HG03460 (cell line): ENCODE results near the gene SPRY2.
"Not testable (repeated sequence)": the region's sequence is repeated elsewhere in the genome, so short reads cannot be mapped to it uniquely, and the experiment has no call there.

Source experiments
- ATAC-seq: cut with Tn5 transposase; IDR thresholded peaks from one replicate; pipeline ENCODE4 v1.9.1; 2021; ENCODE audit not compliant: unreplicated experiment

The SPRY2 gene

DNA sequence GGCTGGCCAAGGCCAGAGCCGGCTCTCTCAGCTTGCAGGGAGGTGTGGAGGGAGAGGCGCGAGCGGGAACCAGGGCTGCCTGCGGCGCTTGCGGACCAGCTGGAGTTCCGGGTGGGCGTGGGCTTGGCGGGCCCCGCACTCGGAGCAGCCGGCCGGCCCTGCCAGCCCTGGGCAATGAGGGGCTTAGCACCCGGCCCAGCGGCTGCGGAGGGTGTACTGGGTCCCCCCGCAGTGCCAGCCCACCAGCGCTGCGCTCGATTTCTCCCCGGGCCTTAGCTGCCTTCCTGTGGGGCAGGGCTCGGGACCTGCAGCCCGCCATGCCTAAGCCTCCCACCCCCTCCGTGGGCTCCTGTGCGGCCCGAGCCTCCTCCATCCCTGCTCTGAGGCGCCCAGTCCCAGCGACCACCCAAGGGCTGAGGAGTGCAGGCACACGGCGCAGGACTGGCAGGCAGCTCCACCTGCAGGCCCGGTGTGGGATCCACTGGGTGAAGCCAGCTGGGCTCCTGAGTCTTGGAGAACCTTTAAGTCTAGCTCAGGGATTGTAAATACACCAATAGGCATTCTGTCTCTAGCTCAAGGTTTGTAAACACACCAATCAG, 14.7 kb upstream of the SPRY2 start:
- ATAC-seq: not testable (repeated sequence)

DNA sequence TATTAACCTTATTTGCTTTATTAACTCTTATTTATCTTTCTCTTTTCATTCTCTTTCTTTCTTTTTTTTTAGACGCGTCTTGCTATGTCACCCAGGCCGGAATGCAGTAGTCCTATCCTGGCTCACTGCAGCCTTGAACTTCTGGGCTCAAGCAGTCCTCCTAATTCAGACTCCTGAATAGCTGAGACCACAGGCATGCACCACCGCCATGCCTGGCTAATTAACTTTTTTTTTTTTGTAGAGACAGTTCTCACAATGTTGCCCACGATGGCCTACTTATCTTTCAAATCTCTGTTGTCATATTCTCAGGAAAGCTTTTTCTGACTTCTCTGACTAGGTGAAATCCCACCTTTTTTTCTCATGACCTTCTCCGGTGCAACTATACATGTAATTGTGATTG, 7.8 kb upstream of the SPRY2 start:
- no peak for ATAC-seq

DNA sequence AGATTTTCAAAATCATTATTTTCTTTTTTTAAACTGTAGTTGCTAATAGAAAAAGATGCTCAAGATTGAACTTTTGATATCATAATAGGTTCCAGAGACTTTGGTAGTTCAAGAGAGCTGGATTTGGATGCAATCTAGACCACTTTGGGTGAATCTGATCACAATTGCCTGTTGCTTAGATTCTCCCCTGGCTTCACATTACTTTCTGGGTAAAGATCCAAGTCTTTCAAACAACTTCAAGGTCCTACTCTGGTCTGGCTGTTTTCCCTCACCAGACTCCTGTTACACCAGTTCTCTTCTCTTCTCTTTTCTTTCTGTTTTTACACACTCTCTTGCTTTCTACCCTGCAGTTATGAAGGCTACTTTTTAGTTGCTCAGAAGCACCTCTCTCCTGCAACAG, 7.4 kb upstream of the SPRY2 start:
- ATAC-seq: no peak

DNA sequence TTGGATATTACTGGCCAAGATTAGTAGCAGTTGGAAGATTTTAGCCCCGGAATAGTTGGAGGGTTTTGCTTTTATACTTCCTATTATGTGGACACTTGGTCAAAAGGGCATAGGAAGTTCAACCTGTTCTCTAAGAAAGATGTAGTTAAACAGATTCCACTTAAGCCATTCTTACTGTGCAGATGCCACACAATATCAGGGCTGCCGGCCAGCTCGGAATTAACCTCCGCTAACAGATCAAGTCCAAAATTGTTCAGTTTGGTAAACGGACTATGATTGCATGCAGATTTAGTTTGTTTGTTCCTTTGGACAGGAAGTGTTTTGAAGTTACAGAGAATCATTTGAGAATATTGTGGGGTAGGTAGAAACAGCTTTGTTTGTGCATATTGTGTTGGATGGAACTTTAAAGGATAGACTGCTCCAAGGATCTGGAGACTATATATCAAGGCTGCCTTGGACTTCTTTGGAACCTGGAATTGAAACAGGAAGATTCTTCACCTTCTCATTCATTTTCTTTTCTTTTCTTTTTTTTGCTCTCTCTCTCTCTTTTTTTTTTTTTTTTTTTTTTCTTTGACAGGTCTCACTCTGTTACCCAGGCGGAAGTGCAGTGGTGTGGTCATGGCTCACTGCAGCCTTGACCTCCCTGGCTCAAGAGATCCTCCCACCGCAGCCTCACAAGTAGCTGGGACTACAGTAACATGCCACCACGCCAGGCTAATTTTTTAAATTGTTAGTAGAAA, 5.0 kb upstream of the SPRY2 start:
- no peak for ATAC-seq

DNA sequence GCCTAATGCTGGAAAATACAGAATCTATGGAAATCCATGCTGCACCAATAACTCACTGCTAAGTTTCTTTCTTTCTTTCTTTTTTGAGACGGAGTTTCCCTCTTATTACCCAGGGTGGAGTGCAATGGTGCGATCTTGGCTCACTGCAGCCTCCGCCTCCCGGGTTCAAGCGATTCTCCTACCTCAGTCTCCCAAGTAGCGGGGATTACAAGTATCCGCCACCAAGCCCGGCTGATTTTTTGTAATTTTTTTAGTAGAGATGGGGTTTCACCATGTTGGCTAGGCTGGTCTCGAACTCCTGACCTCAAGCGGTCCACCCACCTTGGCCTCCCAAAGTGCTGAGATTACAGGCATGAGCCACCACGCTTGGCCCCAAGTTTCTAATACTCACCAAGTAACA, 3.1 kb upstream of the SPRY2 start:
- ATAC-seq: not testable (repeated sequence)

DNA sequence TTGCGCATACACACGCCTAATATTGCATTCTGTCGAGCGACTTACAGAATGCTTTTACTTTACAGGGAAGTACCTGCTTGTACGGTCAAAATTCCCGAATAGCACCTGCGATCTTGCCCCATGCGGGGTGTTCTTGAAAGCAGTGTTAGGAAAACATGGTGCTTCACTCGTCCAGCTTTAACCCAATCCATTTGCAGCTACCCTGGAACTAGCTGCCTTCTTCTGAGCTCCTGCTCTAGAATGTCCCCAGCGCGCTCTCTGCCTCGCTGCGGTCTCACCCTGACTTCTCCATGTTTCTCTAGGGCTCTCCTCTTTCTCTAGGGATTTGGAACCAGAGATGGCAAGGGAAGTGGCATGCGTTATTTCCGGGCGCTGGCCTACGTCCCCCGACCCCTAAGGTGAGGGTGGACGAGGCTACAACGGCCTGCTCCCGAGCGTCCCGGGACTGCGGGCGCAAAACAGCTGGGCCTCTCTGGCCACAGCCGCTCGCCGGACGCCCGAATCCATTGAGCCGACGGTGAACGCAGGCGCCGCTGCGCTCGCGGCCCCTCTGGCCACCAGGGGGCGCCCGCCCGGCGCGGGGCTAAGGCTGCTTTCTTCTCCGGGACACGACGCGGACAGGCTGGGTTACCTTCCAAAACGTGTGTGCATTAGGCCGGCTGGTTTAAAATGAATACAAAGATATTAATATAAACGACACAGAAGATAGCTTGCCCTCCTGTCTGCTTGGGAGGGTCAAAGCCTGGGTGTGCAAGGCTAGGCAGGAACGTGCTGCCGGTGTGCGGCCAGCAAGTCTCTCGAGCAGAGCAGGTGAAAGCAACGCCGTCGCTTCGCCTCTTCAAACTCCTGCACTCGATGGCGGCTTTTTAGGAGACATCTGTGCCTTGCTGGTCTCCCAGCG, 1.8 kb upstream of the SPRY2 start:
- peak; percentile 49 for ATAC-seq

DNA sequence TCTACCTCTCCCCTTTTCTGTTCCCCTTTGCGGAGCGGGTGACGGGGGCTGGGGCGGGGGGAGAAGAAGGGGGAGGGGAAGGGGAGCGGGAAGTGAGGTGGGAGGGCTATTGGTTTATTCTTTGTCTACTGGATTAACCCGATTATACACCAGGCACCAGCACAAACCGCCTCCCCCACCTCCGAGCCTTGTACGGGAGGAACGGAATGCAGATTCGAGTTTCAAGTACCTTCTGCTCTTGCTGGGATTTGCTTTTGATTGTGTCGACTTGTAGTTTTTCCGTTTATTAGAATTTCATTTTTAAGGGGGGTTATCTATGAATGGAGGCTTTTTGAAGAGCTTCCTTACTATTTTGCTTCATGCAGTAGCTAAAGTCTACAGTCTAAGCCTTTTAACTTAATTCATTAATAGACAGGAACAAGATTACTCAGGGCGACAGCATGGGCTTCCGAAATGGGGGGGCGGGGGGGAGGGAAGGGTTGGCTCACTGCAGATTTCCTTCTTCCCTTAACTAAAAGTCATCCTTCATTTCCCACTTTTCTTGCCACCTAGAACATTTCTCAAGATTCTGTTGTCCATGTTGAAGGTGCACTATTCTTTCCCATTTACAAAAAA, 937 bp upstream of the SPRY2 start:
- ATAC-seq: no peak

DNA sequence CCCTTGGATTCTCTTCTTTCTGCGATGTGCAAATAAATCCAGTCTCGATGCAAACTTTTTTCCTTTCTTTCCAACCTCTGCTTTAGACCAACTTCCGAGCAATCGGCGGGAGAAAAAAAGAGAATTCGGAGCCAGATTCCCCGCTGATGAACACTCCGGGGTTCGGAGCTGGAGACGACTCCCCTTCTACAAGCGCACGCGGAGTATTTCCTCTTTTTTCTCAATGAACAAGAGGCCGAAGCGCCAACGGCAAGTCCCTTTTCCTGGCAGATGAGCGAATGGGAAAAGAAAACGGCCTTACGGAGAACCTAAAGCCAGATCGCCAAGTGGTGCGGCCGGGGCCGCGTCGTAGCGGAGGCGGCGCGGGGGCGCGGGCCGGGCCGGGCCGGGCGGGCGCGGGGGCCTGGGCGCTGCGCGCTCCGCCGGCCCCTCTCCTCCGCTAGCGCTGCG, 250 bp downstream of the SPRY2 start:
- ATAC-seq: peak; percentile 23

DNA sequence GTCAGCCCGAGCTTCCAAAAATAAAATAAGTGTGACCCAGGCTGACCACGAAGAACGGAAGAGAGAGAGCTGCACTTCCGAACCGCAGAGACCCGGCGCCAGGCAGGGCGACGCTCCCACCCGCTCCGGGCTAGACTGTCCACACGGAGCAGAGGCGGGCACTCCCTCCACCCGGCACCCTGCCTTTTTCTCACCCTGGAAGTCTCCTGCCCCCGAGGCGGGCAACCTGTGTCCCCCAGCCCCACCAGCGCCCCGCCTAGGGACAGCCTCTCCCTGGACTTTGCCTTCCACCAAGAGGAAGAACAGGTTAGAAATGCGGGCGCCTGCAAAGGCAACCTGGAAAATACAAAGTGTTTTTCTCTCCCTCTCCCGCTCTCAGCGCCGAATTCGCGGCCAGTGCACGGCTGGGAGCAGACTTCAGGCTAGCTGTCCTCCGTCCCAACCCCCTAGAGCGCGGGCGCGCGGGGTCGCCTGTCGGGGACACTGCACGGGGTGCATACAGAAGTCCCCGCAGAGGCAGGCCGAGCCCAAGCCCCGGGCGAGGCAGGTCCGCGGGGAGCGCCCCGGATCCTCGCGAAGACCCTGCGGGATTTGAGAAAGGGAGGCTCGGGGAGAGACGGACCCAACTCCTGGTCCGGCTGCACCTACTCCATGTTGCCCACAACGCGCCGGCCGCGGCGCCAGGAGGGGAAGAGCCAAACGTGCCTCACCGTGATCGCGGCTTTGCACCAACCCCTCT, 845 bp downstream of the SPRY2 start:
- peak; percentile 15 for ATAC-seq

DNA sequence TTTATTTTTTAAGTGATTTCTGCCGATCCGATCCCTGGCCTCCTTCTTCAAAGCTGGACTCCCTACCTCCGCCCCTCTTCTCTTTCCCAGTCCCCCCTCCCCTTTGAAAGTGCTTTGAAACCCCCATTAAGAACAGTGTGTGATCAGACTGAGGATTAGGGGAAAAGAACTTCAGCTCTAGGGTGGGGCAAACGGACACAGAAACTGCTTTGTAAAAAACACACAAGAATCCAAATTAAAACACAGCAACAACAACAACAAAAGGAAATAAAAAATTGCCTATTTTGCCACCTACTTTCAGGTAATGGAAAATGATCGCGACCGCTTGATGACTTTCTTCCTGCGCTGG, 1.4 kb downstream of the SPRY2 start:
- ATAC-seq: no peak

DNA sequence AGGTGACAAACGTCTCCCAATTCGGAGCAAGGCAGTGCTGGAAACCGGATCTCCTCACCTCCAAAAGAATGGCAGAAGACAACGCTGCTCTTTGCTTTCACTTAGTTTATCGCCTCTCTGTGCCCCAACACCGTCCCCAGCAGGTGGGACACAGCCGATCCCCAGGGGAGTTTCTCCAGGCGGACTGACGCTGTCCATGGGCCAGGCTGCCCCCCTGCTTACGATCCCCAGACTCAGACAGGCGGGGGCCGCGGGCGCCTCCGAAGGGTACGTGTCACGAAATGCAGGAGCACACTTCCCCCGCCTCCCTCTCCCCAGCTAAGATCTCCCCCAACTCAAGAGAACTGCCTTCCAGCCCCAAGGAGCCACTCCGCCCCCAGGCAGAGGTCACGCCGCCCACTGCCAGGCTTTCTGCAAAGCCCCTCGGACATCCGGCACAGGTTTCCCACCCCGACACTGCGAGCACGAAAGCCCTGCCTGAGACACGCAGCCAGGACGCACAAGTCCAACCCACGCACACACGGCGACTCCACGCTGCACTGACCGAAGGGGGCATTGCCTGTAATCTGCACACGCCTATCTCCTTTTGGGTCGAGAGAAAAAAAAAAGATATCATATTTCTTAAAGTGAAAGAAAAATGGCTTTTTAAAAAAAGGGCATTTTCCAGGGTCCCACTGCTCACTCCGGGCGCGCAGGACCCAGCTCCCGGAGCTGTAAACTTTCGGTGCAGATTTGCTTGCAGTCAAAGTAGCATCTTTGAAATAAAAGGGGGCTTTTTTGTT, 2.0 kb downstream of the SPRY2 start:
- ATAC-seq: peak; percentile 18

DNA sequence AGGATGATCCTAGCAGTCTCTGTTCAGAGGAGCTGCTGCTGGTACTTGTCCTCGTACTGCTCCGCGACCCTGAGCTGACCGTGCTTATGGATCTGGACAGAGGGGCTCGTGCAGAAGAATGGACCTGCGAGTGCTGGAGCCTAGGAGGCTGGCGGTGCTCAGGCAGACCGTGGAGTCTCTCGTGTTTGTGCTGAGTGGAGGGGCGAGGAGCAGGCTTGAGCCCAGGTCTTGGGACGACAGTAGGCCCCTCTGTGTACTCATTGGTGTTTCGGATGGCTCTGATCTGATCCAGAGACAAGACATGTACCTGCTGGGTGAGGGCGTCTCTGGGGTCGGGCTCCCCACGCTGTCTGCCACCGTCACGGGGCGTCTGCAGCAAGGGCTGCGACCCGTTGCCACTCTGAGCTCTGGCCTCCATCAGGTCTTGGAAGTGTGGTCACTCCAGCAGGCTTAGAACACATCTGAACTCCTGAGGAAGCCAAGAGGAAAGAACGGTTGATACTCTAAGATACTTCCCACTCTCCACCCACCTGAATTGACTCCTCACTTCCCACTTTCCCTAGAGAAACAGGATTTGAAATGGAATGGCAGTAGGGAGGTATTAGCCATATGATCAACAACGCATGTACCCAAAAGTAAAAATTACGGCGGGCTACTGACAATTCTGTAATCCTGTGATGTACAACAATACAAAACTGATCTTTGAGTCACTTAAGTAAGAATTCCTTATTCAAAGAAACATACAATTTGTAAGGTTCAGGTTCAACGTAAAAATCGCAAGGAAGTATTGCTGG, 3.4 kb downstream of the SPRY2 start:
- no peak for ATAC-seq

DNA sequence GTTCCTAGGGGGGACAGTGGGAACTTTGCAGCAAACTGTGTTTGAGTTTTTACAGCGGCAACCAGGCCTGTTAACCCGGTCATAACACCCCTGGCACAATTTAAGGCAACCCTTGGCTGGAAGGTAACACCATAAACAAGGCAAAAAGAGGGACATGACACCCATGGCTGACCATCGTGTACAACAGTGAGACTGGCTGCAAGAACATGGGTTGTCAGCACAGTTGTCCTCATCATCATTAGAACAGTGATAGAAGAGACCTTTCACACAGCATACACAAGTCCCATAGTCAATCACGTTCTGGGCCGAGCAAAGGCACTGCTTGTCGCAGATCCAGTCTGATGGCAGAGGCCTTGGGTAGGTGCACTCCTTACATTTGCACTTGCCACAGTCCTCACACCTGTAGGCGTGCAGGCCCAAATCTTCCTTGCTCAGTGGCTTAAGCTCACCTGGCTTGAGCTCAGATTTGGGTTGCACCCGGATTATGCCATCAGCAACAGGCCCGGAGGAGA, 4.1 kb downstream of the SPRY2 start:
- ATAC-seq: no peak

DNA sequence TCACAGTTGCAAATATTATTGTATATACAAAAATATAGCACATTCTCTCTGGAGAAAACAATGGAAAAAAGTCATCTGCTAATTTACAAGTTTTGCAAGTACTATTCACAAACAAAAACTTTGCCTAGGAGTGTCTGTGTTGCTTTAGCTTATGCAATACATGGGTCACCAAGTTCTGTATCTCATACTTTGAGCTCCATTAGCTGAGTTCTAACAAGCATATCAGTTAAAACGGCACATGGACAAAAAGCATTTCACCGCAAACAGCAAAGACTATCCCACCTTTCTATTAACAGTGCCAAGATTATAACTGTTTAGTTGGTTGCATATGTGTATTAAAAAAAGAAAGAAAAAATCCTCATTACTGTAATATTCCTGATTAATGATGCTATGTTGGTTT, 4.6 kb downstream of the SPRY2 start:
- ATAC-seq: no peak

DNA sequence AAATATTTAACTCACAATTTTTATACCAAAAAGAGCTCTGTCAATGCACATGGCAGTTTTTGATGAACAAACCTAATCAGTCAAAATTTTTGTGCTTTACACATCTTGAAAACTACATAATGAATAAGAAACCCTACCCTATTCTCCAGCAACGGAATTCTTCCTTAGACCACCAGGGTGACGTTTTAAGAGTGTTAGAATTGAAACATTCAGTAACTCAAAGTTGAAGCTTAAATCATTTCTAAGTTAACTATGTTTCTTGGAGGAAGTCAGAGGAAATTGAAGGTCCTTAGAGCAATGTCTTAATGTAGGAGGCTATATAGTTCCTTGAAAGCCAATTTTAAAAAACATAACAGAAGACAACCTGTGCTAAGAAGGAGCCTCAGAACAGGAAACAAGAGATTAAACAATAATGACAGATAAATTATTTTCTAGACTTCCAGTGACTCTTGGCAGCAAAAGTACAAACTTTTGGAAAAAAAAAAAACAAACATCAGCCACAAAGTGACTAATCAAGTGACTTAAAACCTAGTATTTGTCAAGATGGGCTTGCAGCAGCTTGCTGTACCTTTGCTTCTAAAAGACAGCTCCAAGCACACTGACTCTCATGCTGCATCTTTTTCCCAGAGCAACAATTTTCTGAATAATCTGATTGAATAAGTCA, 6.2 kb downstream of the SPRY2 start:
- ATAC-seq: no peak

DNA sequence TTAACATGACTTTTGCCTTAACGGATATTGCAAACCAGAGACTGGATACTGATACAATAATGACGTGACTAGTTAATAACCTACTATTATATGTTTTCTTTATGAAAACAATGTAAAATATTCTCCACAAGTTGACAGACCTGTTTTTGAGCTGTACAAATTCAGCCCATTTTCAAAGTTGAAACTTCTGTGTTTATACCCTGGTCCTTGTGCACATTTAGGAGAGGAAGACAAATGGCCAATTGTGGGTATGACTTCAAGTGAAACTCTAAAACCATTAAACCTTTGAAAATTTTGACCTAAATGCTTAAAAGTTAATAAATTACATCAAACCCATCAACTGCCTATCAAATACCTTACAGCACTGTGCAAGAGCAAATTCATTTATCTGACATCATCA, 8.9 kb downstream of the SPRY2 start:
- no peak for ATAC-seq

DNA sequence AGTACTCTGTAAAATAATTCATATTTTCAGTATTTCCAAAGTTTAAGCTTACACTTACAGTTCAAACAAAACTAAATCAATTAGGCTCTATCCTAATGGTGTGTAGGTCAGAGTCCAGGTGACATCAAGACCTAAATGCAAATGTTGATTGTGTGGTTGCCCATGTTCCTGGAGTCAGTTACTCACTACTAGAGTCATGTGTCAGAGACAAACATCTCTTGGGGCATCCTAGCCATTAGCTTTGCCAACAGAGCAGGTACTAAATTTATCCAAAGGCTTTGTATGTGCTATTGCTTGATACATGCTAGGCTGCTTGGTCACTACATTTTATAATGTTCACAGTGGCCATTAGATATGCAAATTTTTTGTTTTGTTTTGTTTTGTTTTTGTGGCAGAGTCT, 11.7 kb downstream of the SPRY2 start:
- no peak for ATAC-seq

DNA sequence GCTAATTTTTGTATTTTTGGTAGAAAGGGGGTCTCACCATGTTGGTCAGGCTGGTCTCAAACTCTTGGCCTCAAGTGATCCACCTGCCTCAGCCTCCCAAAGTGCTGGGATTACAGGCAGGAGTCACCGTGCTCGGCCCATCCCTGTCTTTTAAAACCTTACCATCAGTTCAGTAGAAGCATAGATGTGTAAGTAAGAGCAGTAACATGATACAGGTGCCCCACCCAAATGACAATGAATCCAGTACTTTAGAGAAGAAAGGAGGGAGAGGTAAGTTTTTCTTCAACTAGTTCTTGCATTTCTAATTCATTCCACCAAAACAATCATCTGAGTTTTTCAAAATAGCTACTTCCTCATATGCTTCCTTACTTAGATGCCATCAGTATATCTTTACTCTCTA, 21.9 kb downstream of the SPRY2 start:
- ATAC-seq: no peak
